H1 (cell line): ENCODE measurements around the gene CHST11. TPM values are rescaled to one million over a fixed set of nuclear protein-coding genes. Genes with fewer than 3 reads are reported as not detected.

Experiments
- CTCF ChIA-PET: fragments of 300-600 bp; sonication (Branson Sonifier 250); formaldehyde crosslinking; loops from one replicate; lab custom pipeline; 2021; ENCODE audit not compliant: partially characterized antibody; lab: Charles Lee
- POLR2A ChIA-PET: fragments of 300-600 bp; sonication (Branson Sonifier 250); formaldehyde crosslinking; loops from one replicate; lab custom pipeline; 2021; ENCODE audit warnings: inconsistent platforms; ENCODE audit not compliant: partially characterized antibody; lab: Charles Lee
- DNase-seq, 2 experiments: peaks; one replicate each; pipeline versions ENCODE4 v3.0.0 to v3.0.0-alpha.2; 2010 to 2022; ENCODE audit warnings: low spot score in 2 of 2, low read depth in 1 of 2, mixed read lengths in 1 of 2
- FAIRE-seq: peaks from 2 replicates; lab custom pipeline; 2011; peaks lifted over from hg19 to GRCh38; lab: Jason Lieb, UNC
- H2AFZ ChIP-seq: 2 replicates; pipeline ENCODE4 v1.8.1; 2012; ENCODE audit warnings: low read length, inconsistent platforms
- H2AK5ac ChIP-seq: 2 replicates; pipeline ENCODE4 v1.6.1; 2013; ENCODE audit warnings: low read depth, low read length
- H2BK120ac ChIP-seq: replicated peaks from 2 replicates; pipeline ENCODE3; 2013; ENCODE audit warnings: low read depth, low read length, inconsistent platforms
- H2BK12ac ChIP-seq: 2 replicates; pipeline ENCODE4 v1.6.1; 2013; ENCODE audit warnings: low read depth, low read length
- H2BK15ac ChIP-seq: 2 replicates; pipeline ENCODE4 v1.6.1; 2013; ENCODE audit warnings: low read length
- H2BK20ac ChIP-seq: 2 replicates; pipeline ENCODE4 v1.6.1; 2013; ENCODE audit warnings: low read length
- H2BK5ac ChIP-seq: 2 replicates; pipeline ENCODE4 v1.6.1; 2013; ENCODE audit warnings: low read depth, low read length
- H3K14ac ChIP-seq: 2 replicates; pipeline ENCODE4 v1.6.1; 2013; ENCODE audit warnings: inconsistent platforms; ENCODE audit not compliant: insufficient read length
- H3K18ac ChIP-seq: 2 replicates; pipeline ENCODE4 v1.6.1; 2013; ENCODE audit warnings: low read length; ENCODE audit errors: extremely low read depth
- H3K23ac ChIP-seq: 2 replicates; pipeline ENCODE4 v1.6.1; 2013; ENCODE audit warnings: inconsistent platforms; ENCODE audit not compliant: insufficient read length
- H3K23me2 ChIP-seq: 2 replicates; pipeline ENCODE4 v1.6.1; 2013; ENCODE audit warnings: low read depth, low read length
- H3K27ac ChIP-seq: 2 replicates; pipeline ENCODE4 v1.6.1; 2011; ENCODE audit warnings: low read depth, low read length, inconsistent platforms
- H3K27me3 ChIP-seq, 4 experiments: replicated peaks in 1 of 4; 1 replicate in 1 of 4; 2 replicates in 3 of 4; pipeline versions ENCODE4 v1.6.1 to v1.8.1; 2011 to 2013; ENCODE audit warnings: low read length in 3 of 4, mild to moderate bottlenecking in 3 of 4, inconsistent platforms in 2 of 4, mixed read lengths in 2 of 4, moderate library complexity in 1 of 4; ENCODE audit not compliant: control insufficient read depth in 3 of 4, insufficient read depth in 3 of 4; ENCODE audit errors: extremely low read depth in 1 of 4
- H3K36me3 ChIP-seq, 4 experiments: 2 replicates each; pipeline versions ENCODE4 v1.6.1 to v1.8.1; 2011 to 2013; ENCODE audit warnings: mild to moderate bottlenecking in 4 of 4, low read length in 3 of 4, moderate library complexity in 2 of 4, control low read depth in 1 of 4, inconsistent platforms in 1 of 4; ENCODE audit not compliant: insufficient read depth in 4 of 4, control insufficient read depth in 2 of 4
- H3K4ac ChIP-seq: replicated peaks from 2 replicates; pipeline ENCODE3; 2013; ENCODE audit warnings: low read length, low read depth, mixed read lengths, inconsistent platforms; ENCODE audit not compliant: insufficient read length
- H3K4me1 ChIP-seq, 4 experiments: replicated peaks in 1 of 4; 1 replicate in 1 of 4; 2 replicates in 3 of 4; pipeline versions ENCODE4 v1.6.1 to v1.8.1; 2011 to 2013; ENCODE audit warnings: low read length in 3 of 4, inconsistent platforms in 2 of 4, mixed read lengths in 1 of 4; ENCODE audit not compliant: insufficient read depth in 4 of 4, control insufficient read depth in 3 of 4
- H3K4me2 ChIP-seq, 2 experiments: 2 replicates each; pipeline versions ENCODE4 v1.6.1 to v1.8.1; 2011 to 2013; ENCODE audit warnings: low read depth in 2 of 2, low read length in 2 of 2, control low read depth in 1 of 2, inconsistent platforms in 1 of 2, mild to moderate bottlenecking in 1 of 2; ENCODE audit not compliant: insufficient read depth in 1 of 2
- H3K4me3 ChIP-seq, 4 experiments: fragments of 200-600, 300-600 bp in 1 of 4; sonication (generic), shearing (Covaris generic), sonication (Bioruptor Twin) in 1 of 4; 2 replicates each; pipeline versions ENCODE4 v1.5.1 to v1.8.1; 2011 to 2016; ENCODE audit warnings: low read length in 4 of 4, low read depth in 3 of 4, control low read depth in 2 of 4, inconsistent platforms in 2 of 4, mild to moderate bottlenecking in 2 of 4, mixed read lengths in 1 of 4, moderate library complexity in 1 of 4; ENCODE audit not compliant: insufficient read depth in 2 of 4; ENCODE audit errors: extremely low read depth in 1 of 4
- H3K56ac ChIP-seq: replicated peaks from 2 replicates; pipeline ENCODE3; 2013; ENCODE audit warnings: low read depth, mild to moderate bottlenecking, mixed read lengths, low read length, inconsistent platforms; ENCODE audit not compliant: insufficient read length
- H3K79me1 ChIP-seq: 2 replicates; pipeline ENCODE4 v1.6.1; 2013; ENCODE audit warnings: low read depth, low read length, control low read depth
- H3K79me2 ChIP-seq, 2 experiments: 2 replicates each; pipeline versions ENCODE4 v1.6.1 to v1.8.1; 2012 to 2013; ENCODE audit warnings: low read length in 2 of 2, mild to moderate bottlenecking in 2 of 2, inconsistent platforms in 1 of 2; ENCODE audit not compliant: insufficient read depth in 2 of 2, control insufficient read depth in 1 of 2
- H3K9ac ChIP-seq, 4 experiments: replicated peaks in 1 of 4; 1 replicate in 1 of 4; 2 replicates in 3 of 4; pipeline versions ENCODE4 v1.6.1 to v1.8.1; 2011 to 2013; ENCODE audit warnings: low read depth in 3 of 4, low read length in 3 of 4, control low read depth in 2 of 4, mild to moderate bottlenecking in 2 of 4, moderate library complexity in 2 of 4, inconsistent platforms in 1 of 4; ENCODE audit errors: extremely low read depth in 1 of 4
- H3K9me3 ChIP-seq, 2 experiments: 2 replicates each; pipeline versions ENCODE4 v1.6.1 to v1.8.1; 2012 to 2013; ENCODE audit warnings: mild to moderate bottlenecking in 2 of 2, moderate library complexity in 2 of 2, control low read depth in 1 of 2, inconsistent platforms in 1 of 2, low read depth in 1 of 2, low read length in 1 of 2, mixed read lengths in 1 of 2; ENCODE audit not compliant: insufficient read depth in 2 of 2
- H4K20me1 ChIP-seq, 2 experiments: replicated peaks in 1 of 2; 2 replicates each; pipeline versions ENCODE3 to v1.8.1; 2011 to 2013; ENCODE audit warnings: inconsistent platforms in 2 of 2, low read length in 2 of 2, mild to moderate bottlenecking in 1 of 2; ENCODE audit not compliant: insufficient read depth in 2 of 2, control insufficient read depth in 1 of 2
- H4K5ac ChIP-seq: 2 replicates; pipeline ENCODE4 v1.6.1; 2013; ENCODE audit warnings: low read length, low read depth, mixed read lengths, inconsistent platforms; ENCODE audit not compliant: insufficient read length
- H4K8ac ChIP-seq: 2 replicates; pipeline ENCODE4 v1.8.0; 2013; ENCODE audit warnings: mild to moderate bottlenecking, moderate library complexity, low read length, inconsistent platforms; ENCODE audit not compliant: insufficient read depth; ENCODE audit errors: extremely low read depth
- H4K91ac ChIP-seq: replicated peaks from 2 replicates; pipeline ENCODE3; 2013; ENCODE audit warnings: low read length, mixed read lengths, inconsistent platforms; ENCODE audit not compliant: insufficient read length
- ATF3 ChIP-seq: IDR thresholded peaks from 2 replicates; pipeline ENCODE4 v1.6.1; 2011; ENCODE audit warnings: low read depth, mild to moderate bottlenecking, low read length; ENCODE audit not compliant: insufficient read depth
- GABPA ChIP-seq: IDR thresholded peaks from 2 replicates; pipeline ENCODE4 v1.6.1; 2011; ENCODE audit warnings: mild to moderate bottlenecking, low read length, moderate library complexity, borderline replicate concordance; ENCODE audit not compliant: insufficient read depth
- JUND ChIP-seq: IDR thresholded peaks from 2 replicates; pipeline ENCODE4 v1.6.1; 2011; ENCODE audit warnings: mild to moderate bottlenecking, improper control_type of control experiment, low read length
- POLR2A ChIP-seq, 2 experiments: IDR thresholded peaks; 1 replicate in 1 of 2; 2 replicates in 1 of 2; pipeline ENCODE4 v1.6.1; 2011; ENCODE audit warnings: low read depth in 2 of 2, low read length in 2 of 2, mild to moderate bottlenecking in 2 of 2; ENCODE audit errors: control extremely low read depth in 1 of 2
- POLR2AphosphoS5 ChIP-seq: IDR thresholded peaks from 2 replicates; pipeline ENCODE4 v1.6.1; 2011; ENCODE audit warnings: low read depth, low read length
- SP4 ChIP-seq: IDR thresholded peaks from 2 replicates; pipeline ENCODE4 v1.6.1; 2012; ENCODE audit warnings: low read length, inconsistent platforms
- SRF ChIP-seq: IDR thresholded peaks from 2 replicates; pipeline ENCODE4 v1.6.1; 2011; ENCODE audit warnings: mild to moderate bottlenecking, low read depth, low read length, moderate library complexity
- WGBS, 2 experiments: shearing (Covaris generic) in 1 of 2; methylation state at CpG; one replicate each; pipeline versions ENCODE4 v1.1.6 to v1.1.7; 2013 to 2015; ENCODE audit warnings: low lambda C conversion rate in 2 of 2, mixed read lengths in 2 of 2, inconsistent platforms in 1 of 2, low coverage in 1 of 2, missing lambda C conversion rate in 1 of 2; ENCODE audit not compliant: insufficient replicate concordance in 2 of 2, insufficient coverage in 1 of 2, insufficient read length in 1 of 2; ENCODE audit errors: extremely low coverage in 1 of 2, missing lambda C conversion rate in 1 of 2; 5-methylcytosine and 5-hydroxymethylcytosine counted together
- polyA plus RNA-seq, 7 experiments: library from polyadenylated mRNA; depleted of rRNA in 3 of 7; stranded (reverse) in 5 of 7; unstranded in 2 of 7; fragments of >200 nt in 5 of 7; fragments of 200-250 nt in 2 of 7; gene quantifications; 1 replicate in 5 of 7; 2 replicates in 1 of 7; 4 replicates in 1 of 7; pipeline versions ENCODE4 v1.2.1 to v1.2.3, GENCODE V29; 2011 to 2013; ENCODE audit warnings: missing spikeins in 2 of 7, mixed read lengths in 2 of 7
- total RNA-seq: library from RNA; stranded (reverse); fragmentation: NEBNext Ultra II Directional; extraction: Animal tissue kit (Norgen Biotek cat#: 25700); gene quantifications from 2 replicates; pipeline ENCODE4 v1.2.1, GENCODE V29; 2021
- TF ChIP-seq, protein P1 (sequence below): IDR thresholded peaks from 2 replicates; pipeline ENCODE4 v1.6.1; 2012; ENCODE audit warnings: inconsistent platforms

Gene CHST11
- total and polyA plus RNA-seq, 2 of the 8 experiments (the other 6 are each of a cell fraction or from before 2014, with no cell fraction given) = 14.4 to 20.8 TPM

GRCh38 chr12:104439137-104439536 lies 17.6 kb upstream of the CHST11 start:
- Histone ChIP-seq H4K8ac (no peak overlapping the region), H3K79me1 (no peaks in the 10 kb centered on the region), H3K36me3 (no peaks in the 10 kb centered on the region), H4K20me1 (no peaks in the 10 kb centered on the region), H3K23ac (no peak overlapping the region), H3K79me2 (no peaks in the 10 kb centered on the region), H4K5ac (no peak overlapping the region), H2BK12ac (no peak overlapping the region), H3K23me2 (no peaks in the 10 kb centered on the region), H3K4me3 (no peak overlapping the region), H3K9ac (no peak overlapping the region), H4K91ac (no peak overlapping the region), H2AFZ (no peak overlapping the region), H3K14ac (no peak overlapping the region), H2AK5ac (no peak overlapping the region), H2BK5ac (no peak overlapping the region), H2BK120ac (no peak overlapping the region), H3K27ac (no peak overlapping the region), H2BK15ac (no peak overlapping the region), H3K27me3 (0 out of 7 replicates have a peak, but pooled peaks cover 0 to 2% (median under 1%) of the 10 kb centered on the region in 4 experiments), H3K56ac (no peak overlapping the region), H3K9me3 (no peaks in the 10 kb centered on the region), H3K4ac (no peak overlapping the region), H3K4me1 (no peaks in the 10 kb centered on the region), H3K18ac (no peak overlapping the region), H2BK20ac (no peak overlapping the region), H3K4me2 (no peak overlapping the region)
- no peak for FAIRE-seq
- CTCF ChIA-PET = interaction anchor here (0.5 to 1.5 kb wide), 2 partner anchors 34 to 57 kb away, joined by 3 to 6 read pairs; no protein-coding TSS in a partner anchor
- POLR2A ChIA-PET = no interaction called here
- TF ChIP-seq JUND (no peak), SP4 (no peak), POLR2A (IDR thresholded peaks at IDR 0.05; ENCODE audit: control extremely low read depth in 1 of 2, low read depth in 2 of 2, low read length in 2 of 2) (no peak), GABPA (no peak), ATF3 (no peak), POLR2AphosphoS5 (no peak), SRF (no peak)
- TF ChIP-seq, protein P1, sequence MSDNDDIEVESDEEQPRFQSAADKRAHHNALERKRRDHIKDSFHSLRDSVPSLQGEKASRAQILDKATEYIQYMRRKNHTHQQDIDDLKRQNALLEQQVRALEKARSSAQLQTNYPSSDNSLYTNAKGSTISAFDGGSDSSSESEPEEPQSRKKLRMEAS = no peak
- DNase-seq = no peak
- 93% methylated on average over 12 of the region's 12 CpGs; no CpG with 5 or more reads in 1 of the 2 experiments for WGBS, 2 experiments
